Heart left ventricle (tissue), 13 donors: ENCODE data around the gene BUB3.

Source experiments
- POLR2A ChIP-seq, 2 donors: fragments of 450-650 bp; IDR thresholded peaks; one replicate each; pipeline ENCODE4 v1.6.1; 2017; ENCODE audit warnings: antibody characterized with exemption in 2 of 2, mild to moderate bottlenecking in 2 of 2, moderate library complexity in 2 of 2
- TF ChIP-seq, protein P1 (sequence below), 12 donors: fragments of 200-600 bp; sonication (generic) in 4 of 12; IDR thresholded peaks; one replicate each; pipeline versions ENCODE4 v1.5.0 to v1.8.0; 2018 to 2022; ENCODE audit warnings: antibody characterized with exemption in 12 of 12, mild to moderate bottlenecking in 5 of 12
- donor health status: ischemic (EF 13 %, LVEDD 7.1; RV severe dilation, severe dysfunction).
- donor health status: DM: no; HTN: yes; CAD: no.
- donor health status: DM: no; HTN: no; CAD: no.
- donor health status: ischemic (EF 25% LVEDD 6.9; RV normal size, moderate dysfunction).
- donor health status: ischemic (EF 25% LVEDD 5.7; RV mildly dilated, moderate dysfunction).
- donor health status: ischemic (EF 35%, LVEDD 5.7; RV mildly dilated, moderate dysfunction).
- donor health status: nonischemic (EF 11% LVEDD 7.7; RV severe dilation, severe dysfunction).
- donor health status: DM: yes; HTN: yes; CAD: no.
- donor health status: PGD.
- donor health status: ischemic (EF 29% LVEDD 5.4; RV normal size, mild dysfunction).
- donor health status: nonischemic (EF 23%, LVEDD 6.1; RV moderate dilation, normal function).

DNA sequence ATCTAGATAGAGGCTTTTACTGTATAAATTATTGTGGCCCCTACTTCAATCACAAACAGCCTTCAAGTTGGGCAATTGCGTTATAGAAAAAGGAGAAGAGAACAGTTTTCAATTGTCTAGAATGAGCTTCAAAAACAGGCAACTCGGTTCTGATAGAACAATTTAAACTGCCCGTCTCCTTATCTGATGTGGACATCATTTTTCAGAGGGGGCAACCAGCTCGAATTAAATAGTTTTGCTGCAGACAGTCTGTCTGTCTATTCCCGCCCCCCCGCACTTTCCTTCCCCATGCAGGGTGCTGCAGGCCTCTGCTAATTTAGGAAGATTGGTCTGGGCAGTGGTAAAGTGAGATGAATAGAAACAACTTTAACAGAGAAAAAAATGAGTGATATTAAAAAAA is 58.4 kb downstream of the BUB3 start:
- TF ChIP-seq, protein P1, sequence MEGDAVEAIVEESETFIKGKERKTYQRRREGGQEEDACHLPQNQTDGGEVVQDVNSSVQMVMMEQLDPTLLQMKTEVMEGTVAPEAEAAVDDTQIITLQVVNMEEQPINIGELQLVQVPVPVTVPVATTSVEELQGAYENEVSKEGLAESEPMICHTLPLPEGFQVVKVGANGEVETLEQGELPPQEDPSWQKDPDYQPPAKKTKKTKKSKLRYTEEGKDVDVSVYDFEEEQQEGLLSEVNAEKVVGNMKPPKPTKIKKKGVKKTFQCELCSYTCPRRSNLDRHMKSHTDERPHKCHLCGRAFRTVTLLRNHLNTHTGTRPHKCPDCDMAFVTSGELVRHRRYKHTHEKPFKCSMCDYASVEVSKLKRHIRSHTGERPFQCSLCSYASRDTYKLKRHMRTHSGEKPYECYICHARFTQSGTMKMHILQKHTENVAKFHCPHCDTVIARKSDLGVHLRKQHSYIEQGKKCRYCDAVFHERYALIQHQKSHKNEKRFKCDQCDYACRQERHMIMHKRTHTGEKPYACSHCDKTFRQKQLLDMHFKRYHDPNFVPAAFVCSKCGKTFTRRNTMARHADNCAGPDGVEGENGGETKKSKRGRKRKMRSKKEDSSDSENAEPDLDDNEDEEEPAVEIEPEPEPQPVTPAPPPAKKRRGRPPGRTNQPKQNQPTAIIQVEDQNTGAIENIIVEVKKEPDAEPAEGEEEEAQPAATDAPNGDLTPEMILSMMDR (IDR thresholded peaks at IDR 0.05), result no peak
- TF ChIP-seq POLR2A (IDR thresholded peaks at IDR 0.05), result no peak
